Activated CD4-positive, alpha-beta memory T cell treated with anti-CD3 and anti-CD28 coated beads, Interleukin-2, amount 10 ng/mL, durations not matched to agents 7 days and 5 days (primary cell): ENCODE data around the gene GPX2. TPM values are rescaled to one million over a fixed set of nuclear protein-coding genes. Genes with fewer than 3 reads are reported as not detected.

ENCODE experiments used
- CTCF ChIA-PET: fragments of 350-600 bp; sonication (Branson Sonifier 250); formaldehyde crosslinking; loops from one replicate; lab custom pipeline; 2021; ENCODE audit warnings: antibody characterized with exemption, inconsistent platforms; lab: Charles Lee
- POLR2A ChIA-PET: fragments of 350-600 bp; sonication (Branson Sonifier 250); formaldehyde crosslinking; loops from one replicate; lab custom pipeline; 2021; ENCODE audit warnings: antibody characterized with exemption; lab: Charles Lee
- DNase-seq: peaks from one replicate; pipeline ENCODE4 v3.0.0-alpha.2; 2020
- H3K27ac Mint-ChIP-seq: one replicate; pipeline ENCODE4 v1.8.0; 2021; ENCODE audit warnings: mild to moderate bottlenecking, mixed read lengths
- H3K27me3 Mint-ChIP-seq: one replicate; pipeline ENCODE4 v1.8.0; 2021; ENCODE audit warnings: mixed read lengths
- H3K36me3 Mint-ChIP-seq: one replicate; pipeline ENCODE4 v1.8.0; 2021; ENCODE audit warnings: low read depth, mixed read lengths
- H3K4me1 Mint-ChIP-seq: one replicate; pipeline ENCODE4 v1.8.0; 2021; ENCODE audit warnings: mixed read lengths
- H3K4me3 Mint-ChIP-seq: one replicate; pipeline ENCODE4 v1.8.0; 2021; ENCODE audit warnings: mild to moderate bottlenecking, mixed read lengths
- H3K9me3 Mint-ChIP-seq: one replicate; pipeline ENCODE4 v1.8.0; 2021; ENCODE audit warnings: mixed read lengths
- total RNA-seq, 2 experiments: library from RNA; stranded (reverse); gene quantifications; one replicate each; pipeline ENCODE4 v1.2.3, GENCODE V29; 2021

Gene GPX2
- total RNA-seq, 2 experiments from 2014 or later = not detected

DNA sequence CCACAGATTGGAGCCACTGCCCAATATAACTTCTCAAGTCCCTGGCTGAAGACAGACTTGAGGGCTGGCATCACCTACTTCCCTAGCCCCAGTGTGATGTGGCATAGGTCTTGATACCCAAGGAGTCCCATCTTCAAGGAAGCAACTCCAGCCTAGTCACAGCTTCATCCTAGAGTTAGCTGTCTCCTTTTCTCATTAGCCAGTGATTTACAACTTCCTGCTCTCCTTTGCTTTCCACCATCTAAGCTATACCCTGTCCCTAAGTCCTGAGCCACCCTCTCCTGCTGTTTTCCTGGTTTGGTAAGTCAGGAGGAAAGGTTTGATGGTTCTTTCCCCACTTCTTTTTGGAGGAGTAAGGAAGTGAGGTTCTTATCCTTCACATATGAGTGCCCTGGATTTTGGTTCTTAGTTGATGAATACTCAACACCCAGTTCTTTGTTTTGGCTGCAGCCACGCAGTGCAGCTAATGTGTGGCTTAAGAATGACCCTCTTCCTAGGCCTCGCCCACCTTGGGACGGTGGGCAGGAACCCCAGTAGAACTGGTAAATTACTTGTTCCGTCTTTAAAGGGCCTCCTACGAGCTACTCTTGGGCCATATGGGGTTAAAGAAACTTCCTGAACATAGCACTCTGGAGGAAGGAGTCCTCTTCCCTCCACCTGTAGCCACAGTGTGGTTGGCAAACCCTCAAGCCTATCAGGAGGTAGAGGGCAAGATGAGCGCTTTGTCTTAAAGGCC is 3.9 kb upstream of the GPX2 start:
- Mint-ChIP-seq H3K4me1 (peaks cover 25% of the 10 kb centered on the region), H3K4me3 (no peak overlapping the region), H3K27ac (no peak overlapping the region), H3K36me3 (peaks cover 27% of the 10 kb centered on the region), H3K27me3 (no peaks in the 10 kb centered on the region), H3K9me3 (no peaks in the 10 kb centered on the region)
- ChIA-PET CTCF (interaction anchor here (1.5 kb wide), 1 partner anchor 123 kb away, joined by 3 read pairs; no protein-coding TSS in a partner anchor), POLR2A (interaction anchor here (1.0 kb wide), 1 partner anchor 10 kb away, joined by 3 read pairs; no protein-coding TSS in a partner anchor)
- DNase-seq = no peak

DNA sequence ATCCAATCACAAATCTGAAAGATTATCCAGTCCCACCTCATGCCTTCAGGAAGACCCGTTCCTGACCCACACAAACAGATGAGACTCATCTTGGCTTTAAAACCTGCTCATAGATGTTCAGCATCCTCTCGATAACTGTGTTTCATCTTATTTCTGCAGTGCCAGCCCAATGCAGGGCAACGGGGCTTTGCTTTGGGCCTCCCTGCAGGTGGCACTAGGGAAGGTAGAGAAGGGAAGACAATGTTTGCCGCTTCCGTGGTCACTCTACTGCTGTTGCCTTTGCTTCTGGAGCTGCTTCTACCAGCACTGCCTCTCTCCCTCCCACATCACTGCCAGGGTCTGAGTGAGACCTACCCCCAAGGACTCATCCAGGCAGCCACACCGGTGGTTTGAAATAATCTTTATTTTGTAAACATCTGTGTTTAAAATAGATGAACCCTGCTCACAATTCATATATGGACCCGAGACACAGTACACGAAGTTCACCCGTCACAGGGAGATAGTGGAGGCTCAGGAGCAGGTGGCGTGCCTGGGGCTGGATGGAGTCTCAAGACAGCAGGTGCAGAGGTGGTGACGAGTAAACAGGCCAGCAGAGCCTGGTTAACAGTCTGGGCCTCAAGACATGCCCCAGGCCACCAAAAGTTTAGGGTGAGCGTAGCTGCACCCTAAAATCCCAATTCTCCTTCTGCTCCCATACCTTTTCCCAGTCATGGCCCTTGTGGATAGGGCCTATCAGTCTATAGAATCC is 3.1 kb upstream of the GPX2 start:
- Mint-ChIP-seq H3K27ac (no peak overlapping the region), H3K4me1 (peaks cover 25% of the 10 kb centered on the region), H3K9me3 (no peaks in the 10 kb centered on the region), H3K4me3 (no peak overlapping the region), H3K36me3 (peaks cover 31% of the 10 kb centered on the region), H3K27me3 (no peaks in the 10 kb centered on the region)
- DNase-seq = no peak
- ChIA-PET POLR2A (no interaction called here), CTCF (no interaction called here)

DNA sequence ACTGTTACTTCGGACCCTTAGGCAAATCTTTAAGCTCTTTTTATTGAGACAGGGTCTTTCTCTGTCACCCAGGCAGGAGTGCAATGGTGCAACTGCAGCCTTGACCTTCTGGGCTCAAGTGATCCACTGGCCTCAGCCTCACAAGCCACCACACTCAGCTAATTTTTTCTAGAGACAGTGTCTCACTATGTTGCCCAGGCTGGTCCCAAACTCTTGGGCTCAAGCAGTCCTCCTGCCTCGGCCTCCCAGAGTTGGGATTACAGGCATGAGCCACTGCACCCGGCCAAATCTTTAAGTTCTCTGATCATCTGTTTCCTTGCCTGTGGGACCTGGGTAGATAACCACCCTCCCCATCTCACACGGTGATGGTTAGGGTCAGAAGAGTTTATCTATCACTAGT is 2.3 kb upstream of the GPX2 start:
- Mint-ChIP-seq H3K4me1 (peaks cover 25% of the 10 kb centered on the region), H3K27me3 (no peaks in the 10 kb centered on the region), H3K9me3 (no peaks in the 10 kb centered on the region), H3K4me3 (no peak overlapping the region), H3K27ac (no peak overlapping the region), H3K36me3 (peaks cover 37% of the 10 kb centered on the region)
- ChIA-PET POLR2A (interaction anchor here (1.5 kb wide), 1 partner anchor 30 kb away, joined by 4 read pairs; no protein-coding TSS in a partner anchor), CTCF (no interaction called here)
- DNase-seq = no peak

DNA sequence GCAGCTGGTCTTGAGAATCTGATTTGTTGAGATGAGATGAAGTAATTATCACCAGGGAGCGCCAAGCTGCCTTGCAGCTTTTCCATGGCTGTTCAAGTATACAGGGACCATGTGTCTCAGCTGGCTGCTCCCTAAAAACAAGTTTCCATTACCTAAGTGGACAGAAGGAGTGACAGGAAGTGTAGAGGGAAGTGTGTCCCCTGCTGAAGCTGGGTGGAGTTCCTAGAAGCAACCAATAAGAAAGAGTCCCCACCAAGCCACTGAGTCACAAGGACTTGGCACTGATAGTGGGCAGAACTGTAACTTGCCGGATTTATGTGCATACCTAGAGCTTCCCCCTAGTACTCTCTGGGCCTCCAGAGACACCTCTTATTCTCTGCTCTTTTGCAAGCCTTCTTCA is 1.5 kb upstream of the GPX2 start:
- no peaks in the 10 kb centered on the region for H3K9me3 Mint-ChIP-seq
- DNase-seq = no peak
- ChIA-PET CTCF (no interaction called here), POLR2A (interaction anchor here (1.5 kb wide), 1 partner anchor 29 kb away, joined by 4 read pairs; no protein-coding TSS in a partner anchor)
- no peak overlapping the region for H3K27ac Mint-ChIP-seq
- peaks cover 38% of the 10 kb centered on the region for H3K36me3 Mint-ChIP-seq
- H3K27me3 Mint-ChIP-seq = no peaks in the 10 kb centered on the region
- no peak overlapping the region for H3K4me3 Mint-ChIP-seq
- peaks cover 25% of the 10 kb centered on the region for H3K4me1 Mint-ChIP-seq

DNA sequence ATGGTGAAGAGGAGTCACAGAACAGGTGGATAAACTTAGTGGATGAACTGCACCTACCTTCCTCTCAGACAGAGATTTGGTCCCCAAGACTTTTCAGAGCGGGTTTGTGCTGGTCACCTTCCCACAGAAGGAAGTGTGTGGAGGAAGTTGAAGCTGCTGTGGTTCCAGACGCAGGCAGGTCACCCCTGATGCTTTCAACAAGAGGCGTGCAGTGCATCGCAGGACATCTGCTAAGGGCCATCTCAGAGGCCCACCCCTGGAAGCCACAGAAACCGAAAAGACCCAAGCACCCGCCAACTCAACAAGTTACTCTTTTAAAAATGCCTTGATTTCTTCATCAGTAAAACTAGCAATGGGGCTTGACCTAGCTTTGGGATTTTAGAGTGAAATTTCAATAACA is 1.0 kb upstream of the GPX2 start:
- H3K36me3 Mint-ChIP-seq = peaks cover 42% of the 10 kb centered on the region
- POLR2A ChIA-PET = interaction anchor here (1.5 kb wide), 1 partner anchor 29 kb away, joined by 4 read pairs; no protein-coding TSS in a partner anchor
- no peak overlapping the region for H3K4me3 Mint-ChIP-seq
- H3K27ac Mint-ChIP-seq = no peak overlapping the region
- DNase-seq = no peak
- no peaks in the 10 kb centered on the region for H3K9me3 Mint-ChIP-seq
- no peaks in the 10 kb centered on the region for H3K27me3 Mint-ChIP-seq
- H3K4me1 Mint-ChIP-seq = peaks cover 25% of the 10 kb centered on the region
- CTCF ChIA-PET = no interaction called here

DNA sequence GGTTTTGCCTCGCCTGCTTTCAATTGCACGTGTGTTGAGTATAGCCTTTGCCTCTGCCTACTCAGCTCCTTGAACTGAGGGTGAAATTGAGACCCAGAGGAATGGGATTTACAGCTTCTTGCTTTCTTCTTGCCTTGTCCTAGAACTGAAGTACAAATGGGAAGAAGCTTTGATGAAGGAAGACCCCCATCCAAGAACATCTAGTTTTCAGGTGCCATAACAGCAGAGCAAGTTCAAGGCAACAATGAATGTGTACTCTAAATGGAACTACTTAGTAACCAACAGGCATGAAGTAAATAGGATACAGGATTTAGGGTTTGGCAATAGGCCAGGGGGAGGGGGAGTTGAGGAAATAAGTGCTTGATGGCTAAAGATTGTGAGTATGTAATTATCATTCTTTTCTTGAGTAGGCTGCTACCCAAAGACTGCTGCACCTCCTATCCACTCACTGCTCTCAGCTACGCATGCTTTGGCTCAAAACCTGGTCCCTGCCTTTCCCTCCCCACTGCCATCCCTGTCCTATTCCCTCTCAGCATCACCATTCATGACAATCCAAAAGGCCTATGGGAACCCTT is 2.1 kb downstream of the GPX2 start:
- ChIA-PET POLR2A (interaction anchor here (1.6 to 1.8 kb wide), 2 partner anchors 16 to 26 kb away, joined by 4 to 5 read pairs; partner anchors contain the start of gene CHURC1), CTCF (no interaction called here)
- Mint-ChIP-seq H3K4me3 (no peak overlapping the region), H3K27me3 (no peaks in the 10 kb centered on the region), H3K9me3 (no peaks in the 10 kb centered on the region), H3K27ac (no peak overlapping the region), H3K36me3 (peaks cover 47% of the 10 kb centered on the region), H3K4me1 (peaks cover 36% of the 10 kb centered on the region)
- DNase-seq = no peak

DNA sequence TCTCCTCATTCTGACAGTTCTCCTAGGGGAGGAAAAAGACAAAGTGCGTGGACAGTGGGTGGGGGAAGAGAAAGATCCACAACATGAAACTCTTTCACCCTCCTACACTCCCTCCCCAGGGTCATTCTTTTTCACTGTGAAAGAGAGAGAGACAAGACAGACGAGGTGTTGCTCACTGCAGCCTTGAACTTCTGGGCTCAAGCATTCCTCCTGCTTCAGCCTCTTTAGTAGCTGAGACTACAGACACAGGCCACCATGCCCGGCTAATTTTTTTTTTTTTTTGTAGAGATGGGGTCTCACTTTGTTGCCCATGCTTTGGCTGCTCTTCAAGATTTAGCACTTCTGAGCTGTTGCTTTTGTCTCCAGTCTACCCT is 2.7 kb downstream of the GPX2 start:
- ChIA-PET CTCF (no interaction called here), POLR2A (interaction anchor here (1.6 to 1.8 kb wide), 2 partner anchors 16 to 25 kb away, joined by 4 to 5 read pairs; partner anchors contain the start of gene CHURC1)
- Mint-ChIP-seq H3K4me1 (peaks cover 38% of the 10 kb centered on the region), H3K36me3 (peaks cover 46% of the 10 kb centered on the region), H3K27me3 (no peaks in the 10 kb centered on the region), H3K27ac (no peak overlapping the region), H3K9me3 (no peaks in the 10 kb centered on the region), H3K4me3 (no peak overlapping the region)
- no peak for DNase-seq

DNA sequence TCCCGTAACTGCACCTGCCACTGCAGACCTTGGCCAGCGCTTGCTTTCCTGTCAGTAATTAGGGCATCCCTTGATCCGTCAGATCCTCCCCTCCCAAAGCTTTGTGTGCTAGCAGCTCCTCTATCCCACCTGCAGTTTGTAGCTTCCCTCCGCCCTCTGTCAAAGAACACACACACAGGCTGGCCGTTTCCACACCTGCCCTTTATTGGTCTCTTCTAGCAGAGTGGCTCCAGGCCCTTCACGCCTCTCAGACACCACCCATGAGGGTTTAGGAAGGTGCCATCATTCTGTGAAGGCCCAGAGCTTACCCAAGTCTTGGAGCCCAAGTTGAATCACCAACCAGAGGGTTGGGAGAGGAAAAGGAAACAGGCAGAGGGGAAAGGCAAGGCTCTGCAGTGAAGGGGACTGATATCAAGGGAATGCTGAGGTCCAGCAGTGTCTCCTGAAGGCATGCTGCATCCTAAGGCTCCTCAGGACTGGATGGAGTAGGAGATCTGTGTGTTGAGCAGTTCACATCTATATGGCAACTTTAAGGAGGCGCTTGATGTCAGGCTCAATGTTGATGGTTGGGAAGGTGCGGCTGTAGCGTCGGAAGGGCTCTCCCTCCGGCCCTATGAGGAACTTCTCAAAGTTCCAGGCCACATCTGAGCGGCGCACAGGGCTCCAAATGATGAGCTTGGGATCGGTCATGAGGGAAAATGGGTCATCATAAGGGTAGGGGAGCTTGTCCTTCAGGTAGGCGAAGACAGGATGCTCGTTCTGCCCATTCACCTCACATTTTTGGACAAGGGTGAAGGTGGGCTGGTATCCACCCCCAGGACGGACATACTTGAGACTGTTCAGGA is 3.4 kb downstream of the GPX2 start:
- DNase-seq = no peak
- ChIA-PET CTCF (no interaction called here), POLR2A (interaction anchor here (0.9 to 1.8 kb wide), 3 partner anchors 15 to 25 kb away, joined by 4 to 5 read pairs (median 4); partner anchors contain the start of gene CHURC1)
- Mint-ChIP-seq H3K4me1 (peaks cover 39% of the 10 kb centered on the region), H3K9me3 (no peaks in the 10 kb centered on the region), H3K36me3 (peaks cover 51% of the 10 kb centered on the region), H3K4me3 (no peak overlapping the region), H3K27ac (no peak overlapping the region), H3K27me3 (no peaks in the 10 kb centered on the region)

DNA sequence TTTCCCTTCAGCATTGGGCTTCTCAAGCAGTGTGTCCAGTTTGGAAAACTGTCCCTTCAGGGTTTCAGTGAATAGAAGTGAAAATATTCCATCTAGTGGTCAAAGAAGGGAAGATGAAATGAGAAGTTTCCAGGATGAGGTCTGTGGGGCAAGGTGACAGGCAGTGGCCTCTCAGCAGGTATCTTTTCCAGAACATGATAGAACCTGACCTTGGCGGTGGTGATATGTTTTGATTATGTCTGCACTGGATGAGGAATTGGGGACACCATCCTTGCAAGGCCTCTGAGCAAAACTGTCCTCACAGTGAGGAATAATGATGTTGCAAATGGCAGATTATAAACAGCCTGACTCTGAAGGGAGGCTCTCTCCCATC is 4.7 kb downstream of the GPX2 start:
- H3K27me3 Mint-ChIP-seq = no peaks in the 10 kb centered on the region
- CTCF ChIA-PET = interaction anchor here (2.0 kb wide), 1 partner anchor 115 kb away, joined by 5 read pairs; no protein-coding TSS in a partner anchor
- DNase-seq = no peak
- H3K27ac Mint-ChIP-seq = no peak overlapping the region
- POLR2A ChIA-PET = interaction anchor here (1.2 kb wide), 1 partner anchor 14 kb away, joined by 3 read pairs; no protein-coding TSS in a partner anchor
- no peaks in the 10 kb centered on the region for H3K9me3 Mint-ChIP-seq
- peaks cover 28% of the 10 kb centered on the region for H3K4me1 Mint-ChIP-seq
- peaks cover 54% of the 10 kb centered on the region for H3K36me3 Mint-ChIP-seq
- no peak overlapping the region for H3K4me3 Mint-ChIP-seq

DNA sequence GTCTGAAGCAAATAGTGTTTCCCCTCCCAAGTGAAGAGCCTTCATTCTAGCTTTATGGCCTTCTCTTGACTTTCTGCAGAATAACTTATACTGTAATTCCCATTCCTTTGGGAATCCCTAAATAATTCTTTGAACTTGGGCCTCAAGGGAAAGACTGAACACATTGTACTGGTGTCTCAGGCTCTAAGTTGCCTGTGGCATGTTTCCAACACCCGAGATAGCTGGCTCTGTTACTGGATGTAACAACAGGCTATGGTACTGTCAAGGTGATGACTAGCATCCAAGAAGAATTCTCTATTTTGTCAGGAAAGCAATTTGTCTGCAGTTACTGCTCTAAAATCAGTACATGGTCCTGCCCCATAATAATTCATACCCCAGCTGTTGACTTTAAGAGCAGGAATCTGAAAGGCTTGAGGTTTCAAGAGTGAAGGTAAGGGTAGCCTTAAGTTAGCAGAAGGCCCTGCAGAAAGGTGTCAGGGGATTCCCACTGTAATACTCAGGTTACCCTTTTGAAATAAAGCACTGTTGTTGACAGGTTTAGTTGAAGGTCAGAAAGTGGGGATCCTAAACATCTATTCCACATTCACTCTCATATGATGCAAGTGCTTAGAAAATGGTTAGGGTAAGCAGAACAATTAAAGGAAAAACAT is 5.2 kb downstream of the GPX2 start:
- H3K36me3 Mint-ChIP-seq = peaks cover 57% of the 10 kb centered on the region
- H3K27ac Mint-ChIP-seq = no peak overlapping the region
- no peak overlapping the region for H3K4me3 Mint-ChIP-seq
- no peaks in the 10 kb centered on the region for H3K9me3 Mint-ChIP-seq
- no peaks in the 10 kb centered on the region for H3K27me3 Mint-ChIP-seq
- ChIA-PET POLR2A (interaction anchor here (1.0 to 2.0 kb wide), 4 partner anchors 9 to 33 kb away, joined by 3 to 11 read pairs (median 3); partner anchors contain the start of gene CHURC1), CTCF (interaction anchor here (0.9 to 2.0 kb wide), 4 partner anchors 10 to 238 kb away, joined by 3 to 5 read pairs (median 4); no protein-coding TSS in a partner anchor)
- no peak for DNase-seq
- peaks cover 26% of the 10 kb centered on the region for H3K4me1 Mint-ChIP-seq

DNA sequence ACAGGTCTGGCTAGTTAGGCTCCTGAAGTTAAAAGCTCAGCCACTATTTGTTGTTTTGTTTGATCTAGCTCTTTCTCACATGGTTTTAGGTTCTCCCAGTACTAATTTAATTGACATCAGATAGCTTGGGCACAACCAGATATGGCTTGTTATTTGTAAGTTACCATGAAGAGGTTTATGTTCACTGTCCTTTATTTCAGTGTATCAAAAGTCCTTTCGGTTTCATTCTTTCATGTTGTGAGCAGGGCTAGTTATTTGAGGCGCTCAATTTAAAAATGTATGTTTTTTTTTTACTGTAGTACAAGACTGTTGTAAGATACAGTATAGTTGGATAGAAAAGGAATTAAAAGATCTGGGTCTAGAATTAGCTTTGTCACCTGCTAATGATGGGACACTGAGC is 7.0 kb downstream of the GPX2 start:
- Mint-ChIP-seq H3K36me3 (peaks cover 69% of the 10 kb centered on the region), H3K27me3 (no peaks in the 10 kb centered on the region), H3K4me3 (no peak overlapping the region), H3K27ac (peak overlapping the region; percentile 29), H3K4me1 (peaks cover 26% of the 10 kb centered on the region), H3K9me3 (no peaks in the 10 kb centered on the region)
- ChIA-PET POLR2A (interaction anchor here (0.6 to 2.0 kb wide), 4 partner anchors 8 to 641 kb away, joined by 3 to 11 read pairs (median 4); partner anchors contain the start of gene CHURC1), CTCF (interaction anchor here (0.9 to 1.9 kb wide), 2 partner anchors 44 to 51 kb away, joined by 3 to 4 read pairs; partner anchors contain the start of gene FNTB)
- DNase-seq = no peak
